HG03108 (cell line): ENCODE measurements around the gene ANO1.

Experiments used
- ATAC-seq: cut with Tn5 transposase; IDR thresholded peaks from one replicate; pipeline ENCODE4 v1.9.1; 2021; ENCODE audit warnings: moderate library complexity; ENCODE audit not compliant: unreplicated experiment

ANO1 gene

GRCh38 chr11:70111269-70112016 is 33.3 kb downstream of the ANO1 start:
- no peak for ATAC-seq

- no peak for ATAC-seq
These were observed 33.9 kb downstream of the ANO1 start for GRCh38 chr11:70112017-70112434.

- no peak for ATAC-seq
These were observed 35.7 kb downstream of the ANO1 start for GRCh38 chr11:70113801-70114200.

- ATAC-seq, result no peak
These were observed 37.7 kb downstream of the ANO1 start for GRCh38 chr11:70115778-70116177.

- ATAC-seq, result no peak
These were observed 38.4 kb downstream of the ANO1 start for GRCh38 chr11:70116386-70117065.

- no peak for ATAC-seq
These were observed 39.5 kb downstream of the ANO1 start for GRCh38 chr11:70117567-70118145.

GRCh38 chr11:70118642-70119041 is 40.5 kb downstream of the ANO1 start:
- no peak for ATAC-seq

- no peak for ATAC-seq
These were observed 41.4 kb downstream of the ANO1 start for GRCh38 chr11:70119502-70119901.

GRCh38 chr11:70120674-70121073 is 42.6 kb downstream of the ANO1 start:
- no peak for ATAC-seq

- ATAC-seq, result no peak
These were observed 44.5 kb downstream of the ANO1 start for GRCh38 chr11:70122490-70123198.

GRCh38 chr11:70123711-70124110 is 45.6 kb downstream of the ANO1 start:
- no peak for ATAC-seq

GRCh38 chr11:70124321-70125000 is 46.3 kb downstream of the ANO1 start:
- ATAC-seq, result no peak

GRCh38 chr11:70126494-70126893 is 48.4 kb downstream of the ANO1 start:
- no peak for ATAC-seq

- no peak for ATAC-seq
These were observed 49.7 kb downstream of the ANO1 start for GRCh38 chr11:70127653-70128434.

- no peak for ATAC-seq
These were observed 50.4 kb downstream of the ANO1 start for GRCh38 chr11:70128435-70128906.

GRCh38 chr11:70129051-70129592 is 51.0 kb downstream of the ANO1 start:
- no peak for ATAC-seq

- no peak for ATAC-seq
These were observed 52.5 kb downstream of the ANO1 start for GRCh38 chr11:70130636-70131035.

- ATAC-seq, result no peak
These were observed 53.6 kb downstream of the ANO1 start for GRCh38 chr11:70131606-70132190.

- ATAC-seq, result no peak
These were observed 54.5 kb downstream of the ANO1 start for GRCh38 chr11:70132641-70133040.
